ENCODE results near the gene ITSN2.

Gene ITSN2

GRCh38 chr2:24269265-24269664 lies 91.1 kb downstream of the ITSN2 start:
- DNase-seq (ENCODE audit: low spot score) = no peak

- no peak for DNase-seq (ENCODE audit: low spot score)
Observed at GRCh38 chr2:24265212-24265611, 95.1 kb downstream of the ITSN2 start.

- DNase-seq (ENCODE audit: low spot score) = no peak
Observed at GRCh38 chr2:24262421-24262970, 97.8 kb downstream of the ITSN2 start.

GRCh38 chr2:24261441-24261840 lies 98.9 kb downstream of the ITSN2 start:
- DNase-seq (ENCODE audit: low spot score) = no peak

- no peak for DNase-seq (ENCODE audit: low spot score)
Observed at GRCh38 chr2:24259316-24259715, 101.0 kb downstream of the ITSN2 start.

- no peak for DNase-seq (ENCODE audit: low spot score)
Observed at GRCh38 chr2:24258718-24259117, 101.6 kb downstream of the ITSN2 start.

- DNase-seq (ENCODE audit: low spot score) = no peak
Observed at GRCh38 chr2:24253303-24253919, 106.9 kb downstream of the ITSN2 start.

- no peak for DNase-seq (ENCODE audit: low spot score)
Observed at GRCh38 chr2:24247592-24247991, 112.7 kb downstream of the ITSN2 start.

GRCh38 chr2:24247164-24247563 lies 113.2 kb downstream of the ITSN2 start:
- DNase-seq (ENCODE audit: low spot score) = no peak

- no peak for DNase-seq (ENCODE audit: low spot score)
Observed at GRCh38 chr2:24245986-24246776, 114.2 kb downstream of the ITSN2 start.

- no peak for DNase-seq (ENCODE audit: low spot score)
Observed at GRCh38 chr2:24241528-24241927, 118.8 kb downstream of the ITSN2 start.

- no peak for DNase-seq (ENCODE audit: low spot score)
Observed at GRCh38 chr2:24239553-24239952, 120.8 kb downstream of the ITSN2 start.

- DNase-seq (ENCODE audit: low spot score) = no peak
Observed at GRCh38 chr2:24238158-24238557, 122.2 kb downstream of the ITSN2 start.

GRCh38 chr2:24237313-24237712 lies 123.0 kb downstream of the ITSN2 start:
- DNase-seq (ENCODE audit: low spot score) = no peak

- DNase-seq (ENCODE audit: low spot score) = no peak
Observed at GRCh38 chr2:24233321-24233720, 127.0 kb downstream of the ITSN2 start.

- no peak for DNase-seq (ENCODE audit: low spot score)
Observed at GRCh38 chr2:24231461-24231881, 128.9 kb downstream of the ITSN2 start.

GRCh38 chr2:24228470-24228869 lies 131.9 kb downstream of the ITSN2 start:
- no peak for DNase-seq (ENCODE audit: low spot score)

GRCh38 chr2:24225499-24226242 lies 134.7 kb downstream of the ITSN2 start:
- DNase-seq (ENCODE audit: low spot score) = no peak

- DNase-seq (ENCODE audit: low spot score) = no peak
Observed at GRCh38 chr2:24222946-24223345, 137.4 kb downstream of the ITSN2 start.

GRCh38 chr2:24221343-24222050 lies 138.8 kb downstream of the ITSN2 start:
- no peak for DNase-seq (ENCODE audit: low spot score)

GRCh38 chr2:24220554-24221291 lies 139.6 kb downstream of the ITSN2 start:
- DNase-seq (ENCODE audit: low spot score) = no peak
